SK-MEL-5 (cell line): ENCODE measurements around the gene NIPBL. TPM values are rescaled to one million over a fixed set of nuclear protein-coding genes. Genes with fewer than 3 reads are reported as not detected.
A peak's percentile ranks its signal among the peaks of the same experiment; 100 is the strongest.

Experiments used
- DNase-seq: peaks from one replicate; pipeline ENCODE4 v3.0.0-alpha.2; 2016; ENCODE audit warnings: low read depth, low spot score
- in situ Hi-C: cut with HindIII; loops from 2 replicates; pipeline ENCODE4 v1.10.0; 2016; ENCODE audit warnings: low sequenced_read_pairs, high pct_unique_total_duplicates, low pct_unique_long_range_greater_than_20kb
- total RNA-seq: library from RNA; depleted of rRNA; stranded (reverse); fragments of >200 nt; shearing (Covaris generic); gene quantifications from 2 replicates; pipeline ENCODE4 v1.2.3, GENCODE V29; 2014

Gene NIPBL
- total RNA-seq, 1 experiment from 2014 or later: 21.2 TPM

GRCh38 chr5:36932699-36933098, 56.1 kb downstream of the NIPBL start:
- DNase-seq: no peak
- in situ Hi-C loops: no loop called here

GRCh38 chr5:36934740-36935356, 58.3 kb downstream of the NIPBL start:
- DNase-seq: no peak
- in situ Hi-C loops: no loop called here

GRCh38 chr5:36935805-36936204, 59.2 kb downstream of the NIPBL start:
- DNase-seq: no peak
- in situ Hi-C loops: no loop called here

GRCh38 chr5:36936309-36936708, 59.7 kb downstream of the NIPBL start:
- in situ Hi-C loops: no loop called here
- no peak for DNase-seq

GRCh38 chr5:36938129-36938528, 61.6 kb downstream of the NIPBL start:
- in situ Hi-C loops: no loop called here
- DNase-seq: no peak

- in situ Hi-C loops: no loop called here
- DNase-seq: no peak
These were observed 63.6 kb downstream of the NIPBL start for GRCh38 chr5:36939969-36940858.

- in situ Hi-C loops: no loop called here
These were observed 67.0 kb downstream of the NIPBL start for GRCh38 chr5:36943584-36943983.

GRCh38 chr5:36944024-36944423, 67.5 kb downstream of the NIPBL start:
- no peak for DNase-seq
- in situ Hi-C loops: no loop called here

More at GRCh38 chr5:36943584-36943983, 67.0 kb downstream of the NIPBL start:
- peak; percentile 67 for DNase-seq

- in situ Hi-C loops: no loop called here
- peak; percentile 82 for DNase-seq
These were observed 68.1 kb downstream of the NIPBL start for GRCh38 chr5:36944607-36945225.

GRCh38 chr5:36945687-36946086, 69.1 kb downstream of the NIPBL start:
- in situ Hi-C loops: no loop called here
- DNase-seq: no peak

GRCh38 chr5:36946101-36946500, 69.5 kb downstream of the NIPBL start:
- in situ Hi-C loops: no loop called here
- no peak for DNase-seq

- in situ Hi-C loops: no loop called here
- peak; percentile 31 for DNase-seq
These were observed 71.5 kb downstream of the NIPBL start for GRCh38 chr5:36948041-36948440.

- in situ Hi-C loops: no loop called here
- DNase-seq: no peak
These were observed 72.1 kb downstream of the NIPBL start for GRCh38 chr5:36948650-36949049.

- in situ Hi-C loops: no loop called here
- DNase-seq: no peak
These were observed 73.0 kb downstream of the NIPBL start for GRCh38 chr5:36949593-36949992.

GRCh38 chr5:36950586-36951457, 74.3 kb downstream of the NIPBL start:
- in situ Hi-C loops: no loop called here
- DNase-seq: no peak

- in situ Hi-C loops: no loop called here
- DNase-seq: no peak
These were observed 76.5 kb downstream of the NIPBL start for GRCh38 chr5:36953043-36953442.

GRCh38 chr5:36957953-36958537, 81.5 kb downstream of the NIPBL start:
- in situ Hi-C loops: no loop called here
- DNase-seq: no peak
